ENCODE data around the gene GSG1L2. TPM values are rescaled to one million over a fixed set of nuclear protein-coding genes. Genes with fewer than 3 reads are reported as not detected.
A peak's percentile ranks its signal among the peaks of the same experiment; 100 is the strongest.

GSG1L2 gene
- total and polyA plus RNA-seq, 2 of the 4 experiments (the other 2 are of a cell fraction) = not detected

- POLR2A ChIA-PET (ENCODE audit: unreplicated experiment) = no interaction called here
- DNase-seq = peak; percentile 16
- Histone ChIP-seq H3K79me1 (ENCODE audit: low read depth in 1 of 2, low read length in 2 of 2) (no peaks in the 10 kb centered on the region), H3K9me1 (ENCODE audit: insufficient read depth, low read length) (no peaks in the 10 kb centered on the region), H3K4me2 (ENCODE audit: low read depth, low read length) (no peak overlapping the region), H3K27me3 (ENCODE audit: control insufficient read depth, insufficient read depth, low read length) (no peaks in the 10 kb centered on the region; the same call in 1 of the 2 replicates), H2AK9ac (replicated peaks; ENCODE audit: low read depth, low read length, poor library complexity) (no peak overlapping the region), H2AK5ac (ENCODE audit: low read depth, low read length) (no peak overlapping the region), H3K9me3 (ENCODE audit: control insufficient read depth, insufficient read depth, low read length) (no peaks in the 10 kb centered on the region), H3K23ac (ENCODE audit: low read depth, low read length) (no peak overlapping the region), H3K56ac (ENCODE audit: extremely low read depth, insufficient read depth, low read length) (no peak overlapping the region), H3K4me3 (ENCODE audit: insufficient read depth, low read depth, low read length) (no peak overlapping the region), H3K9ac (ENCODE audit: low read depth, low read length) (no peak overlapping the region), H4K91ac (ENCODE audit: insufficient read depth, low read depth, low read length) (no peak overlapping the region), H2BK15ac (ENCODE audit: low read depth, low read length) (no peak overlapping the region), H4K20me1 (ENCODE audit: insufficient read depth, low read length) (no peaks in the 10 kb centered on the region), H3K4ac (ENCODE audit: low read depth, low read length) (no peak overlapping the region), H3K18ac (ENCODE audit: low read depth, low read length) (no peak overlapping the region), H3K36me3 (ENCODE audit: control insufficient read depth, insufficient read depth, low read length) (no peaks in the 10 kb centered on the region), H4K5ac (ENCODE audit: low read depth, low read length) (no peak overlapping the region), H3K14ac (replicated peaks; ENCODE audit: low read depth, low read length) (no peak overlapping the region), H3K4me1 (ENCODE audit: control insufficient read depth, insufficient read depth, low read length) (no peaks in the 10 kb centered on the region), H2BK20ac (ENCODE audit: low read depth, low read length) (no peak overlapping the region), H2BK120ac (ENCODE audit: low read depth, low read length) (no peak overlapping the region), H4K8ac (ENCODE audit: low read depth in 2 of 2, low read length in 2 of 2) (no peak overlapping the region), H3K27ac (ENCODE audit: insufficient read depth, low read length) (no peak overlapping the region), H2AFZ (replicated peaks; ENCODE audit: low read length, poor library complexity) (no peak overlapping the region), H2BK5ac (ENCODE audit: low read depth, low read length, poor library complexity, severe bottlenecking) (no peak overlapping the region)
- WGBS, 2 experiments (ENCODE audit: extremely low coverage in 2 of 2, insufficient read length in 1 of 2) = no CpG with 5 or more reads among the region's 5 CpGs
- no peak for ATAC-seq (ENCODE audit: low read depth)
- intact Hi-C loops (cut with micrococcal nuclease) = no loop called here
- CTCF ChIA-PET = interaction anchor here (0.6 to 1.0 kb wide), 7 partner anchors 9 to 1009 kb away, joined by 3 to 7 read pairs (median 3); no protein-coding TSS in a partner anchor
- in situ Hi-C loops (cut with MboI; ENCODE audit: low sequenced_read_pairs) = no loop called here
- TF ChIP-seq CTCF (conservative IDR thresholded peaks at IDR 0.05; ENCODE audit: low read depth, low read length) (peak; percentile 30), FOS (IDR thresholded peaks at IDR 0.05; ENCODE audit: low read depth, low read length) (no peak)
- dilution Hi-C loops (cut with HindIII; ENCODE audit: low sequenced_read_pairs, unreplicated experiment) = no loop called here
- no TSS peak for BruUV-seq (replicated peaks)
Measured at GRCh38 chr17:9768381-9768934, 53.4 kb downstream of the GSG1L2 start.

Measured in IMR-90 (cell line).